ENCODE measurements around the gene FXYD3. TPM values are rescaled to one million over a fixed set of nuclear protein-coding genes. Genes with fewer than 3 reads are reported as not detected.

Gene FXYD3
- total and polyA plus RNA-seq, 2 of the 13 experiments (the other 11 are each of a cell fraction or from before 2014, with no cell fraction given), result 4.9 TPM; not detected in 1

GRCh38 chr19:35136977-35137702, 21.5 kb downstream of the FXYD3 start (continued):
- TF ChIP-seq MLXIP (CRISPR knock-in tag; IDR thresholded peaks at IDR 0.05; ENCODE audit: borderline replicate concordance) (no peak), LCORL (IDR thresholded peaks at IDR 0.05) (no peak), LCORL (CRISPR knock-in tag; IDR thresholded peaks at IDR 0.05) (peak; percentile 51), ZNF335 (CRISPR knock-in tag; IDR thresholded peaks at IDR 0.05) (no peak), ZBTB38 (CRISPR knock-in tag; IDR thresholded peaks at IDR 0.05) (0 out of 2 replicates have a peak, but pooled peaks have one; percentile 24), TEAD2 (CRISPR knock-in tag; IDR thresholded peaks at IDR 0.05) (no peak), ATRX (CRISPR knock-in tag; IDR thresholded peaks at IDR 0.05; ENCODE audit: borderline replicate concordance) (no peak), ZBTB7B (CRISPR knock-in tag; IDR thresholded peaks at IDR 0.05) (no peak), HIVEP1 (CRISPR knock-in tag; IDR thresholded peaks at IDR 0.05) (0 out of 2 replicates have a peak, but pooled peaks have one; percentile 52), MTA1 (CRISPR knock-in tag; IDR thresholded peaks at IDR 0.05; ENCODE audit: borderline replicate concordance) (peak; percentile 59; the same call in 1 of the 2 replicates), GATAD2A (CRISPR knock-in tag; IDR thresholded peaks at IDR 0.05) (peak; percentile 78; the same call in 1 of the 2 replicates), SKIL (CRISPR knock-in tag; IDR thresholded peaks at IDR 0.05; ENCODE audit: borderline replicate concordance) (peak; percentile 90), KDM2A (CRISPR knock-in tag; IDR thresholded peaks at IDR 0.05; ENCODE audit: borderline replicate concordance, low read depth) (no peak), ZNF747 (CRISPR knock-in tag; IDR thresholded peaks at IDR 0.05; ENCODE audit: borderline replicate concordance) (peak; percentile 20; the same call in 1 of the 2 replicates), EHMT2 (IDR thresholded peaks at IDR 0.05; ENCODE audit: borderline replicate concordance, low read depth, low read length) (no peak), ZEB1 (IDR thresholded peaks at IDR 0.05; ENCODE audit: insufficient replicate concordance, low read depth) (no peak), ZNF724P (CRISPR knock-in tag; IDR thresholded peaks at IDR 0.05; ENCODE audit: borderline replicate concordance) (no peak), MZF1 (CRISPR knock-in tag; IDR thresholded peaks at IDR 0.05; ENCODE audit: borderline replicate concordance) (no peak), ZHX1 (CRISPR knock-in tag; IDR thresholded peaks at IDR 0.05; ENCODE audit: low read depth) (0 out of 2 replicates have a peak, but pooled peaks have one; percentile 31), NR2F1 (CRISPR knock-in tag; IDR thresholded peaks at IDR 0.05) (peak; percentile 33 to 47; a peak in 1 of 4 replicates), ZNF607 (CRISPR knock-in tag; IDR thresholded peaks at IDR 0.05; ENCODE audit: borderline replicate concordance) (peak; percentile 61)
